Stimulated activated CD8-positive, alpha-beta memory T cell treated with anti-CD3 and anti-CD28 coated beads, Interleukin-15, amount 100 ng/mL, for 4 hours (primary cell): ENCODE data around the gene LCN1.
"Not testable (repeated sequence)": the region's sequence is repeated elsewhere in the genome, so short reads cannot be mapped to it uniquely, and the experiment has no call there.

Experiments used
- DNase-seq, 2 donors: peaks; one replicate each; pipeline ENCODE4 v3.0.0-alpha.2; 2020; ENCODE audit warnings: low read depth in 2 of 2

The LCN1 gene

GRCh38 chr9:135504262-135505243 is 16.7 kb upstream of the LCN1 start:
- DNase-seq = peak in 1 of 2 donors; percentile 20

DNA sequence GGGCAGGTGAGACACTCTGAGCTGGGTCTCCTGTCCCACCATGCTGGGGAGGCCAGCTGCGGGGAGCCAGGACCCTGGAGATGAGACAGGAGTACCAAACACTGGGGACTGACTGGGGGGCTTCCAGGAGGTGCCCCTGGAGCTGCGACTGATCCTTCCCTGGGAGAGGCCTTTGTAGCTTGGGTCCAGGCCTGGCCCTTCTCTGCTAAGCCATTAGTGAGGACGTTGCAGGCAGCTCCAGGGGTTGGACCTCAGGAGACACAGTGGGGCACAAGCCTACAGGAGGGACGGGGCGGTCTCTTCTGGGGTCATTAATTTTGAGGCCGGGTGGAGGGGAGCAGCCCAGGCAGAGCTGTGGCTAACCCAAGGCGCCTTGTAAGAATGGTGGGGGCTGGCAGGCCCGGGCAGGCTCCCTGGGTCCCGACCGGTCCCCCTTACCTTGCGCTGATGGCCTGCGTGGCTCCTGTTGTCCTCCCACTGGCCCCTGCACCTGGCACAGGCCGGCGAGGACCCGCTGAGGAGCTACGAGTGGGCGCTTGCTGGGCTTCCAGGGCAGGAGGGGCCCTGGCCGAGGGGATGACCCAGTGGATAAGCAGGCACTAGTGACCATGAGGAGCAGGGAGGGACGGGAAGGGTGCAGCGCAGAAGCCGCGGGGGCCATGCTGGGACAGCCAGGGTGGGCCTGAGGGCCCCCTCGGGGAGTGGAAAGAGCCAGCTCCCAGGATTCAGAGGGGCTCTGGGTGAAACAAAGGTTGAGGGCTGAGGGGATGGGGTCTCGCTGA is 15.6 kb upstream of the LCN1 start:
- DNase-seq = no peak

GRCh38 chr9:135506327-135507103 is 14.7 kb upstream of the LCN1 start:
- no peak for DNase-seq

GRCh38 chr9:135507104-135508035 is 13.9 kb upstream of the LCN1 start:
- no peak for DNase-seq

GRCh38 chr9:135508211-135508820 is 12.9 kb upstream of the LCN1 start:
- no peak for DNase-seq

GRCh38 chr9:135509458-135509857 is 11.8 kb upstream of the LCN1 start:
- no peak for DNase-seq

- no peak for DNase-seq
These were observed 9.0 kb upstream of the LCN1 start for GRCh38 chr9:135512241-135512603.

DNA sequence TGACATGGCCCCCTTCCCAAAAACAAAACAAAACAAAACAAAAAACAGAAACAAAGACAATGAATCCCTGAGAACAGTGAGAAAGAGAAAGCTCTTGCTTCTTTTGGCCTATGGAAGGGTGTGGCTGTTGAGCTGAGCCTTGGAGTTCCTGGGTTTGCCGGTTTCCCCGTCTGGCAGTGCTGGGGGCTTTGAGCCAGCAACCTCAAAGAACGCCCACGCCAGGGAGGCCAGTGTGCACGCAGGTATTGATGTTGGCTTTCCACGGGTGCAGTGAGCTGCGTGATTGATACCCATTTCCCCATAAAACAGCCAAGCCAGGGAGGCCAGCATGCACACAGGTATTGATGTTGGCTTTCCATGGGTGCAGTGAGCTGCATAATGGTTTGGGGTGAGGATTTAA is 8.3 kb upstream of the LCN1 start:
- DNase-seq = no peak

DNA sequence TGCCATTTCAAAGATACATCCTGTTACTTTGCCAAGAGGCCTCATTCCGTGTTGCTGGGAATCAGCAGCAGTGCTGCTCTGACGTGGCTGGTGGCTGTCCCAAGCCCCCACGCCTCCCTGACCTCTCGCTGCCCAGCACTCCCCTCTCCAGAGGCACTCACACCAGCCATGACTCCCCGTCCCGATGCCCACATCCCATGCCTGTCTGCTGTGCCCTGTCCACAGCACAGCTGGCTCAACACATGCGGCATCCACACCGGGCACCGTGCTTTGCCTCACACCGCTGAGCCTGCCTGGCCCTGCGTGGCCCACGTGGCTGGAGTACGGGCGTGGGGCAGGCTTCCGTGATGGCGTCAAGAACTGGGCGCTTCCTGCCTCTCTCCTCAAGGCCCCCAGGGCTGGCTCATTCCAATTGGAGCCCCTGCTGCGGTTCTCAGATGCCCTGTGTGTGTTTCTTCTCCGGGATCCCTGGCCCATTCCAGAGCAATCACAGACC is 7.8 kb upstream of the LCN1 start:
- no peak for DNase-seq

- DNase-seq = not testable (repeated sequence)
These were observed 7.3 kb upstream of the LCN1 start for GRCh38 chr9:135513906-135514305.

- no peak for DNase-seq
These were observed 6.7 kb upstream of the LCN1 start for GRCh38 chr9:135514342-135515082.

GRCh38 chr9:135515083-135515951 is 5.9 kb upstream of the LCN1 start:
- no peak for DNase-seq

- no peak for DNase-seq
These were observed 4.9 kb upstream of the LCN1 start for GRCh38 chr9:135516132-135516860.

- DNase-seq = no peak
These were observed 3.8 kb upstream of the LCN1 start for GRCh38 chr9:135517407-135517822.

GRCh38 chr9:135519179-135519971 is 1.9 kb upstream of the LCN1 start:
- no peak for DNase-seq

- no peak for DNase-seq
These were observed 412 bp downstream of the LCN1 start for GRCh38 chr9:135521608-135522095.
